ENCODE data around the gene MCOLN3. TPM values are rescaled to one million over a fixed set of nuclear protein-coding genes. Genes with fewer than 3 reads are reported as not detected.

MCOLN3 gene
- total RNA-seq, 4 donors from 2014 or later = 7.0 to 13.4 (median 7.7) TPM

DNA sequence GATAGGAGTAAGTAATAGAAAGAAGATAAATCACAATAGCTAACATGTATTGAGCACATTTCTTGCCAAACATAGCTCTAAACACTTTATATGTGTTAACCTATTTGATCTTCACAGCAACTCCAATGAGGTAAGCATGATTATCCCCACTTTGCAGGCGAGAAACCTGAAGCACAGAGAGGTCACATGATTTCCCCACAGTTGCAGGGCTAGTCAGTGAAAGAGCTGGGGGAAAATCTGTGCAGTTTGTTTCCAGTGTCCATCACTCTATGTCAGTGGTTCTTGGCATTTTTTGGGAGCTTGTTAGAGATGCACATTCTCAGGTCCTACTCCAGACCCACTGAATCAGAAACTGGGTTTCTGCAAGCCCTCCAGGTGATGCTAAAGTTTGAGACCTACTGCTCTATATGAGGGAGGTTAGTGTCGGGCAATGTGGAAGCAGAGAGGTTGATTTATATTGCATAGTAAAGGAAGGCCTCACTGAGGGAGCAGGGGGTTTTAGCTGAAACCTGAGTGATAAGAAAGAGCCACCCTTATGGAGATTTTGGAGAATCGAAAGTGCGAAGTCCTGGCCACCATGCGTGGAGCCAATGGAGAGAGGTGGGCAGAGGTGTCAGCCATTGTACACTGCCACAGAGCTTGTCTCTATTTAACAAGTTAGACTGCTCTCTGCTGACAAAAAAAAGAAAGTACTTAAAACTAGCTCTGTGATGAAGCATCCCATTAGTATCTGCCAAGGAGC is 20.9 kb downstream of the MCOLN3 start:
- TF ChIP-seq, protein P1, sequence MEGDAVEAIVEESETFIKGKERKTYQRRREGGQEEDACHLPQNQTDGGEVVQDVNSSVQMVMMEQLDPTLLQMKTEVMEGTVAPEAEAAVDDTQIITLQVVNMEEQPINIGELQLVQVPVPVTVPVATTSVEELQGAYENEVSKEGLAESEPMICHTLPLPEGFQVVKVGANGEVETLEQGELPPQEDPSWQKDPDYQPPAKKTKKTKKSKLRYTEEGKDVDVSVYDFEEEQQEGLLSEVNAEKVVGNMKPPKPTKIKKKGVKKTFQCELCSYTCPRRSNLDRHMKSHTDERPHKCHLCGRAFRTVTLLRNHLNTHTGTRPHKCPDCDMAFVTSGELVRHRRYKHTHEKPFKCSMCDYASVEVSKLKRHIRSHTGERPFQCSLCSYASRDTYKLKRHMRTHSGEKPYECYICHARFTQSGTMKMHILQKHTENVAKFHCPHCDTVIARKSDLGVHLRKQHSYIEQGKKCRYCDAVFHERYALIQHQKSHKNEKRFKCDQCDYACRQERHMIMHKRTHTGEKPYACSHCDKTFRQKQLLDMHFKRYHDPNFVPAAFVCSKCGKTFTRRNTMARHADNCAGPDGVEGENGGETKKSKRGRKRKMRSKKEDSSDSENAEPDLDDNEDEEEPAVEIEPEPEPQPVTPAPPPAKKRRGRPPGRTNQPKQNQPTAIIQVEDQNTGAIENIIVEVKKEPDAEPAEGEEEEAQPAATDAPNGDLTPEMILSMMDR (IDR thresholded peaks at IDR 0.05; ENCODE audit: low read depth) = no peak

DNA sequence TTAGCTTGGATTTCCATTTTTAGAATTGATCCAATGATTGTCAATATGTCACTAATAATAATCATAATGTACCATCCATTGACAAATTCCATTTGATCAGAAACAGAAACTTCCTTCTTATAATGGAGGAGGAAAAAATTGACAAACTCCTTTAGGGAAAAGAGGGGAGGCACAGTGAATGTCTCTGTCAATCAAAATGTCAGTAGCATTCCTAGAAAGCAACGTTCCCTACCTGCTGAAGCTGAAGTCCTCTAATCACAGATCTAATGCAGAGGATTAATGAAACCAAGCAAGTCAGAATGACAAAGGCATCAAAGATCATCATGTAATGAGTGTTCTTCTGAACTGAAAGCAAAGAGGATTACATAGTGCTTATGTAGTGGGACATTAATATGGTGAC is 22.4 kb downstream of the MCOLN3 start:
- TF ChIP-seq, protein P1 (IDR thresholded peaks at IDR 0.05; ENCODE audit: low read depth) = no peak

DNA sequence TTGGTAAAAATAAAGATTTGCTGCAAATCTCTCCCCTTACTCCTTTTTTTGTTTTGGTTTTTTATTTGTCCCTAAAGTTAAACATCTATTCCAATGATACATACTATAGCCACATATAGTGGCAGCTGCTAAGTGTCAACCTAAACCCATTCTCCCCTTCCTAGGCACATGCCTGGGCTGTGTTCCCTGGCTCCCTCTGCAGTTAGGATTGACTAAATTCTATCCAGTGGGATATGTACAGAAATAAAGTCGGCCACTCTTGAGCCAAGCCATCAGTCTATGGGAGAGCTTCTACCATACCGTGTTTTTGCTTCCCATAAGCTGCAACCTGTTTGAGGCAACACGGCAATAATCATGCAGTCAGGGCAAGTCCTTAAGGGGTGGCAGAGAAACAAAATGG is 23.6 kb downstream of the MCOLN3 start:
- TF ChIP-seq, protein P1 (IDR thresholded peaks at IDR 0.05; ENCODE audit: low read depth) = no peak

DNA sequence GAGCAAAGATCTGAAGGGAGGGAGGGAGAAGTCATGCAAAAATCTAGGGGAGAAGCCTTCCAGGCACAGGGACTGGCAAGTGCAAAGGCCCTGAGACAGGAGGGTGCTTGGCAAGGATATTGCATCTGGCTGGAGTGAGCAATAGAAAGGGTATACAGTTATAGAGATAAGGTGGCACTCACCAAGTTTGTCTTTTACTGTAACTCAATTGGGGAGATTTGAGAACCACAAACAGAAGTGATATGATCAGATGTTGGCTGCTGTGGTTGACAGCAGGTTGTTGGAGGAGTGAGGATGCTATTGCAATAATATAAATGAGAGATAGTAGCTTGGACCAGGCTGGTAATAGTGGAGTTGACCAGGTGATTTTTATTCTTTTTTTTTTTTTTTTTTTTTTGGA is 25.6 kb downstream of the MCOLN3 start:
- TF ChIP-seq, protein P1 (IDR thresholded peaks at IDR 0.05; ENCODE audit: low read depth) = no peak

DNA sequence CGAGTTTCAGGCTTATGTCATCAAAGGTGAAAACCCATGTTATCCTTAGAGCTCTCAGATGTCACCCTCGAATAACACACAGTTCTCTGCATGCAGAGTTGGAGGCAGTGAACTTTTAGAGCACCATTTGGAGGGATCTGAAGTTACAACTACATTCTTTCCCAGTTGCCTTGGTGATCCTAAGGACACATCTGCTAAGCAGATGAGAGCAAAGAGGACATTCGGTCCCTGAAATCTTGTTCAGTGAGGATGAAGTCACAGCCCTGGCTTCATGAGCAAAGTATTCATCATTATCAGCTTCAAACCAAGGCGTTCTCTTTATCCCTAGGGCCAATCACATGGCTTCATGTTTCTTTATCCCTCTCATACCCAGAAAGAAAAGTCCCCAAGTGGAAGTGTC is 28.3 kb downstream of the MCOLN3 start:
- TF ChIP-seq, protein P1 (IDR thresholded peaks at IDR 0.05; ENCODE audit: low read depth) = no peak

DNA sequence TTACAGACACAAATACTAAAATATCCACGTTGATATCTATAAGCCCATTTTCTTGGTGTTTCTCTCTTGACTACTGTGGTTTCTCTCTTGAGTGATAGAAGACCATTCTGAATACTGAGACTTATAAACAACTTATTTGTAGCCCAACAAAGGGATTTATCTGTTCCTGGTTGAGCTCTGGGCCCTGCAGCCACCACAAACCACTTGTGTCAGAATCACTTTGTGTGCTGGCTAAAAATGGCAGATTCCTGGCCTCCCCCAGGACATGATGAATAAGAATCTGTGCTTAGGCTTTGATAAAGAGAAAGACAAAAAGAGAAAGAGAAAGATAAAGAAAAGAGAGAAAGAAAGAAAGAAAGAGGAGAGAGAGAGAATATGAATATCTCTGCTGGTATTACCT is 32.5 kb downstream of the MCOLN3 start:
- TF ChIP-seq, protein P1 (IDR thresholded peaks at IDR 0.05; ENCODE audit: low read depth) = no peak

DNA sequence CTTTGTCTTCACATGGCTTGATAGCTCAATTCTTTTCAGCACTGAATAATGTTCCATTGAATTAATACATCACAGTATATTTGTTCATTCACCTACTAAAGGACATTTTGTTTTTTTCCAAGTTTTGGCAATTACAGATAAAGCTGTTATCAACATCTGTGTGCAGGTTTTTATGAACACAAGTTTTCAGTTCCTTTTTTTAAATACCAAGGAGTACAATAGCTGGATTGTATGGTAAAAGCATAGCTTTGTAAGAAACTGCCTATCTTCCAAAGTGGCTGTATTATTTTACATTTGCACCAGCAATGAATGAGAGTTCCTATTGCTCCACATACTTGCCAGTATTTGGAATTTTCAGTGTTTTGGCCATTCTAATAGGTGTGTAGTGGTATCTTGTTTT is 46.6 kb downstream of the MCOLN3 start:
- TF ChIP-seq, protein P1 (IDR thresholded peaks at IDR 0.05; ENCODE audit: low read depth) = no peak

Data from subcutaneous adipose tissue (tissue), 4 donors.